IPS-NIHi7 (cell line): ENCODE data around the gene CTNNA3.
"Not testable (repeated sequence)": the region's sequence is repeated elsewhere in the genome, so short reads cannot be mapped to it uniquely, and the experiment has no call there.

Experiments
- DNase-seq: peaks from one replicate; pipeline ENCODE4 v3.0.0; 2012; ENCODE audit warnings: mixed read lengths; ENCODE audit errors: extremely low spot score

Gene CTNNA3

DNA sequence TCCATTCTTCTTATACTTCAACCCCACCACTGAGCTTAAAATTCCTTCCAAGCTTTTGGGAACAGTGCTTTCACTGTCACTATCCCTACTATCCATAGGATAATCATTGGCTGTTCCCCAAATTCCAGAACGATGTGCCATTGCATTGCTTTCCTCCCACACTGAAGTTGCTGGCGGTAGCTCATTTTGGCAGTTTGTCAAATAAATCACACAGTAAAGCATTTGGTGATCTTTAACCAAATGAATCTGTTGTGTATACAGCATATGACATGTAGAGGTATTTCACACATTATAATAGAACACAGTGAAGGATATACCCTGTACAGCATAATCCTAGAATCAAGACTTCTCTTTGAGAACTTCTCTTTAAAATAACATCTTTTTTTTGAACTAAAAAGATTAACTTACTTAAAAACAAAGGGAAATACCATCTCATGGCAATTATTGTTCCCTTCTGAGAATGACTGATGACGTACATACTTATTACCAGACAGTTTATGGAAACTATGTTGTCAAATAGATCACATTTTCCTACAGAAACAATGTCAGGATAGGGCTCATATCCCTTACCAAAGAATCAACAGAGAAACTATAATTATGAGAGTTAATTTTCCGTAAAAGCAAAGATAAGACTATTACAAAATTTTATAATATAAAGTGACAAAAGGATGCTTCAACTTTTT lies 93.6 kb downstream of the CTNNA3 start:
- DNase-seq: no peak

DNA sequence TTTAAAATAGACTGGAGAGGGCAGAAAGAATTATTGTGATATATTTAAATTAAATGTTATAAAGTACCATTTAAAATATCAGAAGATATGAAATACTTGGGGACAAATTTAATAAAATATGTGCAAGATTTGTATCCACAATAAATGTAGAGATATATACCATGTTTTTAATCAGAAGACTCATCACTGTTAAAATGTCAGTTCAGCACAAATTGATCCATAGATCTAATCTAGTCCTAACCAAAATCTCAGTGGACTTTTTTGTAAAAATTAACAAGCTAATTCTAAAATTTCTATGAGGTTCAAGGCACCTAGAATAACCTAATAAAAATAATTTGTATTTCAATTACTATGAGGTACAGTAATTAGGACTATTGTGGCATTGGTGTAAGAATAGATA lies 96.4 kb downstream of the CTNNA3 start:
- DNase-seq: no peak

DNA sequence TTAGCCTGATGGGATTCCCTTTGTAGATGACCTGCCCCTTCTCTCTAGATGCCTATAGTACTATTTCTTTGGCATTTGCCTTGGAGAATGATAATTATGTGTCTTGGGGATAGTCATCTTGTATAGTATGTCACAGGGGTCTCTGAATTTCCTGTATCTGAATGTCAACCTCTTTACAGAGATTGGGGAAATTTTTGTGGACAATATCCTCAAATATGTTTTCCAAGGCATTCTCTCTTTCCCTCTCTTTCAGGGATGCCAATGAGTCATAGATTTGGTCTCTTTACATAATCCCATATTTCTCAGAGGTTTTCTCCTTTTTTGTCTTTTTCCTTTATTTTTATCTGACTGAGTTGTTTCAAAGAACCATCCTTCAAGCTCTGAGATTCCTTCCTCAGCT lies 99.4 kb downstream of the CTNNA3 start:
- no peak for DNase-seq

DNA sequence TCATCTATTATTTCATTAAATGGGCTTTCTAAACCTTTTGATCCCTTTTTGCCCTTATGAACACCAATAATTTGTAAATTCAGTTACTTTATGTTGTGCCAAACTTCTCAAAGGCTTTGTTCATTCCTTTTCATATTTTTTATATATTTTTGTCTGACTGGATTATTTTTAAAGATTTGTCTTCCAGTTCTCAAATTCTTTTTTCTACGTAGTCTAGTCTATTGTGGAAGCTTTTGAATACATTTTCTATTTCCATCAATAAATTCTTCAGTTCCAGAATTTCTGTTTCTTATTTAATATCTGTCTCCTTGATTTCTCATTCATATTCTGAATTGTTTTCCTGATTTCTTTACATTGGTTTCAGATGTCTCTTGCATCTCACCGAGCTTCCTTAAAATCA lies 108.2 kb downstream of the CTNNA3 start:
- DNase-seq: no peak

DNA sequence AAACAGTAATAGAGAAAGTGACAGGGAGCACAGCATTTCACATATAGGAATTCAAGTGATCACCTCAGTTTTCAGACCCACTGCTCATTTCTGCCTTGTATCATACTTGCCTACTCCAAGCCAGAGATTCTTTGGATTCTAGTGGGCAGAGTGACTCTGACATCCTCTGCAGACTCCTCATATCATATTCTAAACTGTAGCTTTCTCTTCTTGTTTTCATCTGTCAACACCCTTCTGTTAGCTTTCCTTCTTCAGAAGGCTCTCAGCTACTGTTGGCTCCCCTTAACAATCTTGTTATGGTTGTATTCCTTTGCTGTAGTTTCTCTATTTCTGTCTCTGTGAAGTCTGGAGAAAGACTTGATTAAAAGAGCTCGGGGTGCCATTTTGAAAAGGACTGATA lies 120.5 kb downstream of the CTNNA3 start:
- DNase-seq: no peak

DNA sequence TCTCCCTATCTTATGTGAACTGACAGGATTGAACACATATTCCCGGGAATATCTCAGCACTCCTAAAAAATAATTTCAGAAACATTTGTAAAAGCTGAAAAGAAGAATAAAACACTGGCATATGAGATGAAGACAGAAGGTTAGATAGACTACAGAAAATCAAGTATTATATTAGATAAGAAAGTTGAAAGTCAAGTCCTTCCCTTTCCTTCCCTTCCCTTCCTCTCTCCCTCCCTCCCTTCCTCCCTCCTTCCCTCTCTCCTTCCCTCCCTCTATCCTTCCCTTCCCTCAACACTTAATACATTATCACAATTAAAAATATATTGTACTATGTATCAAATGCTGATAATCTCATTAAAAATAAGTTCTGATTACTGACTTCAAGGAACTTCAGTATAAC lies 122.5 kb downstream of the CTNNA3 start:
- DNase-seq: no peak

DNA sequence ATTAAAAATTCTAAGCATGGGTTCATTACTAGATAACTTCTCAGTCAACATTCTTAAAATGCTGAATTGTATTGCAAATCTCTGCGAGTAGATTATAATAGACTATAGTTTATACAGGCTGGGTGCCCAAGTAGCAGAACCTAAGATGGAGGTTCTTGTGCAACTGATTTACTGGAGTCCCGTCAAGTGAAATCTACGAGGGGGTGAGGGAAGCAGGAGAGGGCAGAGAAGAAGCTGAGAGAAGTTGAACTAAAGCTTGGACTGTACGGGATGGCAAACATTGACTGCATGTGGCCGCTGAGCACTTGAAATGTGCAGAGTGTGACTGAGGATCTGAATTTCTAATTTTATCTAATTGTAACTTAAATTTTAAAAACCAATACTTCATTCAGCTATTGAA lies 124.5 kb downstream of the CTNNA3 start:
- DNase-seq: no peak

DNA sequence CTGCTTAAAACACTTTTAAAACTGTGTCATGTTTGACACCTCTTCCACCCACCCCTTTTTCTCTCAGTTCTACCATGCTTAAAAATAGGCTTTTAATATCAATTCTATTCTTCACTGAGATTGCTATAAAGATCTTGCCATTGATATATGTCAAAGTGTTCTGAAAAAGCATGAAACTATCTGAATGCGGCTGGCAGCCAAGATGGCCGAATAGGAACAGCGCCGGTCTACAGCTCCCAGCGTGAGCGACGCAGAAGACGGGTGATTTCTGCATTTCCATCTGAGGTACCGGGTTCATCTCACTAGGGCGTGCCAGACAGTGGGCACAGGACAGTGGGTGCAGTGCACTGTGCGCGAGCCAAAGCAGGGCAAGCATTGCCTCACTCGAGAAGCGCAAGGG lies 137.7 kb downstream of the CTNNA3 start:
- DNase-seq: not testable (repeated sequence)

DNA sequence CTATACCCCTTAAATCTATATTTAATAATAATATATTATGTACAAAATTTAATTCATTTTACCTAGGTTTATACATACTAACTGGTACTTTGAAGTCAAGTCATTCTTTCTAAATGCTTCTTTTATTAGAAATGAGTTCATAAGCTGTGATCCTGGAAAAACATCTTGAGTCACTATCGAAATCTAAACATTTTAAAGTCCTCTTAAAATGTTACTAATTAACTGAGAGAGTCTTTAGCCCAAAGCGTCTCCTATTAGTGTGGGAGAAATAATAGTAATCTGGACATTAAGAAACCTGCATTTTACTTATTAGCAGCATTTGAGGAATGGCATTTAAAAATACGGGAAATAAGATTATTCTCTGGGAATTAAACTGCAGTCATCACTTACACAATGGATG lies 142.7 kb downstream of the CTNNA3 start:
- DNase-seq: no peak

DNA sequence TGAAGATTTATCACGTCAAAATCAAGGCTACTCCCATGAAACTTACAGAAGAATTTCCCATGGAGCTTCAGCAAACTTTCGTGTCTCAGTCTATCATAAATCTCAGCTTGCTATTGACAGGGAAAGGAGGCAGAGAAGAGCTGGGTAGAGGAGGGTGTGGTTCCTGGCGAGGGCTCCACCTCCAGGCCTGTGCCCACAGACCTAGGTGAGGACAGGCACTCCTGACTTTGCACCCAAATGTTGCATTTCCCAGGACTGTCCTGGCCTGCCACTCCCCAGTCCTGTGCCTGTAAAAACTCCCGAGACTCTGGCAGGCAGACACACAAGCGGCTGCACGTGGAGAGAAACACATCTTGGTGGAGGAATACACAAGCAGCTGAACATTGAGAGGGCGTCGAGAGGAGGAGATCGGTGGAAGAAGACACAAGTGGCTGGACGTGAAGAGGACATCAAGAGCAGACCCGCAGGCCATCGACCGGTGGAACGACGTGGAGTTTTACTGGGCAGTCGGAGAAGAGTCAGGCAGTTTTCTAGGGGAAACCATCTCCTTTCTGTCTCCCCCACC lies 145.1 kb downstream of the CTNNA3 start:
- DNase-seq: no peak

DNA sequence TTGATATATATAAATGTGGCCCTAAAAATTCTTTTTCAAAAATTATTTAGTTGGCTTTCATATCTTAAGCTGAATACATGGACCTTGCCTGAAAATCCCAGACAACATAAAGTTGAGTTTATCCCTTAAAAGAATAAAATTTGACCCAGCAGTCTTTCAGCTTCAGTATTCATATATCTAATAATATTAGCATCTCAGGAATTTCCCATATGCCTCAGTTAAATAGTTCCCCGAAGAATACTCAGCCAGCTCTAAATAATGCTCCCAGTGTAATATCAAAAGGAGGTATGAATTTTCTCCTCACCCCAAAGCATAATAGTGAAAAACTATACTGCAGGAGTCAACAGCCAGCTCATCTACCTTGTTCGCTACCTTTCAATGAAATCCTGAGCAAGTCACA lies 145.9 kb downstream of the CTNNA3 start:
- no peak for DNase-seq

DNA sequence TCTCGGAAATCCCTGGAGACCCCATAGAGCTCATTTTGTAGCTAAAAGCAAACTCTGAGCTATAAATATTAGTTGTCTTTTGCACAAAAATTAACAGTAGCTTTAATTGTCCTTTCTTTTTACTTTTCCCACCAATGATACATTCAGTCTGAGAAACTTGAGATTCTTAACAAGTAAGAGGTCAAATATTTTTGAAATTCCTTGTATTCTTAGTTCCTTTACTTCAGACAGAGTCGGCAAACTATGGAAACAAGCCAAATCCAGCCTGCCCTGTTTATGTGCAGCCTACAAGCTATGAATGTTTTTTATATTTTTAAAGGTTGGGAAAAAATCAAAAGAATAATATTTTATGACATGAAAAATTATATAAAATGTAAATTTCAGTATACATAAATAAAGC lies 146.6 kb downstream of the CTNNA3 start:
- no peak for DNase-seq

DNA sequence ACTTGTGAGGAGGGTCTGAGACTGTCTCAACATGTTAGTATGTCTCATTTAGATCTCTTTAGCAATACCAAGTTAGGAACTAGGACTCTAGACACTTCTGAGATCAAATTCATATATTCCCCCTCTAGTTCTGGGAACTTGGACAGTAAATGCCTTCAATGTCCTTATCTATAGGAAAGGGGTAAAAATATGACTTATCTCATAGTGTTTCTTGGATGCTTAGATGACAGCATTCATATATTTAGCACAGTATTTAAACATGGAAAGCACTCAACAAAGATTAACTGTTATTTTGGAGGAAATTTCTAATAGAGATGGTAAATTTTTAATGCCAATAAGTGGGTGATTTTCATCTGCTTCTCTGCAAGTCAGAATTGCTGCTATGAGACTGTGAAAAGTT lies 154.6 kb downstream of the CTNNA3 start:
- no peak for DNase-seq

DNA sequence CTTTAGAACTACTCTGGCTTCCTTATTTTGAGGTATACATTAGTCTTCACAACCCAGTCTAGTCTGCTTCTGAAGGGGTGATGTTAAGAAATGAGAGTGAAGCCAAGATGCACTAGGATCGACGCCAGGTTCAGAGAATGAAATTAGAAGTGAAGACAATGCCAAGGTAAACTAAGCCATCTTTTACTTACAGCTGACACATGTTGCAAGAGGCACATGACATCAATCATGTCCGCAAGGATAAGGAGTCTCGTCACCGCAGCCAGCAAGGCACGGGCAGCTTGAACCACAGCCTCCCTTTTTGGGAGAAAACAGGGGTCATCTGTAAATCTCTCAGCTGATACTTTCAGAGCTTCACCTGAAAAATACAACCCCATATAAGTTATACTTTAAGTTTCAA lies 156.7 kb downstream of the CTNNA3 start:
- DNase-seq: no peak

DNA sequence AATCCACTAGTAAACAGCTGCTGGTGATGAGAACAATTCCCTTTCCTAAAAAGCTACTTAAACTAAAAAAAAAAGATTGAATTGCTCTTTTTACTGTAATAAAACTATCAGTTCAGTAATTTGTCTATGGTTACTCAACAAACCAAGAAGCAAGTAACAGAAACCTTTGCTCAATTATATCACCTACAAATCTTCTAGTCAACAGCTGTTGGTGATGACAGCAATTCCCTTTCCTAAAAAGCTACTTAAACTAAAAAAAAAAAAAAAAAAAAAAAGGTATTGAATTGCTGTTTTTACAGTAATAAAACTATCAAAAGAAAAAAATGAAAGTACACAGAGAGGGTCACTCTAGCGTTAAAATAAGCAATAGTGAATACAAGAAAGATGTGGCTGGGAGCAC lies 158.1 kb downstream of the CTNNA3 start:
- DNase-seq: no peak

DNA sequence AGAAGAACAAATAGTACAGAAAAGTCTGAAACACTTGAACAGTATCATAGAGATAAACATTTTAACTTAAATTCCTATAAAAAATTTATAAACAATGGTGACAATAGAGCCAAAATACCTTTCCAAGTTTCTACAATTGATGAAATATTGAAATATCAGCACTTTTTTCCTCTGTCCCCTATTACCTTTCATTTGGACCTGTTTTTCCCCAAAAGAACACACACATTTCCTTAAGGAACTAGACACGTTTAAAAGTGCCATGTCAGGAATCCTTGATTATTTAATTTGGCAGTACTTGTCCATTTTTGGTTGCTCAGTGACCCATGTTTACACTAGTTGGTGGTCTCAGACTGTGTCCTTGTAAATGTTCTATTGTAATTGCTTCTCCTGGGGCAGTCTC lies 162.6 kb downstream of the CTNNA3 start:
- no peak for DNase-seq

DNA sequence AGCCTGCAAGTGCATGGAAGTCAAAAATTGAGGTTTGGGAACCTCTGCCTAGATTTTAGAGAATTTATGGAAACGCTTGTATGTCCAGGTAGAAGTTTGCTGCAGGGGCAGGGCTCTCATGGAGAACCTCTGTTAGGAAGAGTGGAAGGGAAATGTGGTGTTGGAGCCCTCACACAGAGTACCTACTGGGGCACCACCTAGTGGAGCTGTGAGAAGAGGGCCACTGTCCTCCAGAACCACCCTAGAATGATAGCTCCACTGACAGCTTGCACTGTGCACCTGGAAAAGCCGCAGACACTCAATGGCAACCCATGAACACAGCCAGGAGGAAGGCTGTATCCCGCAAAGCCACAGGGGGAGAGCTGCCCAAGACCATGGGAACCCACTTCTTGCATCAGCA lies 165.0 kb downstream of the CTNNA3 start:
- DNase-seq: not testable (repeated sequence)

DNA sequence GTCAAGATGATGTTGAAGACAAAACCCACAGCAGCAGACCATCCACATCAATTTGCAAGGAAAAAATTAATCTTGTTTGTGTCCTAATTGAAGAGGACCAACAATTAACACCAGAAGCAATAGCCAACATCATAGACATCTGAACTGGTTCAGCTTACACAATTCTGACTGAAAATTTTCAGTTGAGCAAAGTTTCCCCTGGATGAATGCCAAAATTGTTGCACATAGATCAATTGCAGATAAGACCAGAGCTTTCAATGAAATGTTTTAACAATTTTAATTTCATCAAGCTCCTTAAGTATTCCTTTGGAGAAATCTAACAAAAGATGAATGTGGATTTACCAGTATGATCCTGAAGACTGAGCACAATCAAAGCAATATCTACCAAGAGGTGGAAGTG lies 168.6 kb downstream of the CTNNA3 start:
- no peak for DNase-seq

DNA sequence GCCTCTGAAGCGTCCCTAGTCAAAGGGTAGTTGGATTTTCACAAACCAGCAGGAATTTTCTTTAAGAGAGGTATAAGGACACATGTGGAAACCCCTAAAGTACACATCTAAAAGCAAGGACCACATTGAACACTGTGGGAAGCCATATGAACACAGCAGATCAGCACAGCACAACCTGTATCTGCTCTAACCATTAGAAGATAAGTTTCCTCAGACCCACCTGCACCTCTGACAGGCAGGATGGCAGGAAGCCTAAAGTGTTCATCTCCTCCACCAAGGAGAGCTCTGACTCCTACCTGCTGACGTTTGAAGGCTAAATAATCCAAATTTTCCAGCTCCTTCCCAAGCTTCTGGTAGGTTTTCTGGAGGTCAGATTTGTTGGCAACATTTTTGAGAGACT lies 174.4 kb downstream of the CTNNA3 start:
- DNase-seq: no peak

DNA sequence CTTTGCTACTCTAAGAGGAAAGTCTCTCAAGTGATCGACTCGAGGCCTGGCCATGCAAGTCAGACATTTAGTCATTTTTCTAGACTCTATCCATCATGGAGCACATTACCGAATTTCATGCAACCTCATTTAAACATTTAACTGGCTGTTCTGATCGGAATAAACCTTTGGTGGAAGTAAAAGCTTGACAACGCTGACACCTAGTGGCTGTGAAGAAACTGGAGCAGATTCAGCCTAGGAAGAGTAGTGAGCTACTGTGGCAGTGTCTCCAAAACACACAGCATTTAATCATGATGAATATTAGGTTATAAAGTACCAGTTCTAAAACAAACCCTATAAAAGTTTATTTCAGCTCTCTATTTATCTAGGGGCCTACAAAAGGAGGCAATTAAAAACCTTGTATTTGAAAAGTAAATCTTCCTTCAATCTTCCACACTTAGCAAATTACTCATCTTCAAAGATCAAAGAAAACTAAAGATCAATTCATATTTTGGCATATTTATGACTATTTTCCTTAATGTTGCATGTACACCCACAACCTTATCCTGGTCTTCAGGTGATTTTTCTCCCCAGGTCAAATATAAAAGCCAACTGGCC lies 175.0 kb downstream of the CTNNA3 start:
- peak; percentile 64 for DNase-seq

DNA sequence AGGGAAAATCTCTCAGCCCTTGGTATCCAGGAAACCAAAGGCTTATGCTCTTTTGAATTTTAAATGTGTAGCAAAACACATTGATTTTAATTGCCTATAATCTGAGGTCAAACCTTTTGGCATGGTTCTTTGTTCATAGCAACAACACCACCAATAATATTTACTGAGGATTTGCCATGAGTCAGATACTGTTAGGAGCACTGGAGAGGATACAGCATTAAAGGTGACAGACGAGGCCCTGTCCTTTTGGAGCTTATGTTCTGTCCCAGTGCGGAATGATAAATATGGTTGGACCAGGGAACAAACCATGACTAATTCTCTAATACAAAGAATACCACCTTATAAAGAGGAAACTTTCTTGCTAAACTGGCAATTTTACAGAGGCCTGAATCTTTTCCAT lies 176.6 kb downstream of the CTNNA3 start:
- no peak for DNase-seq

DNA sequence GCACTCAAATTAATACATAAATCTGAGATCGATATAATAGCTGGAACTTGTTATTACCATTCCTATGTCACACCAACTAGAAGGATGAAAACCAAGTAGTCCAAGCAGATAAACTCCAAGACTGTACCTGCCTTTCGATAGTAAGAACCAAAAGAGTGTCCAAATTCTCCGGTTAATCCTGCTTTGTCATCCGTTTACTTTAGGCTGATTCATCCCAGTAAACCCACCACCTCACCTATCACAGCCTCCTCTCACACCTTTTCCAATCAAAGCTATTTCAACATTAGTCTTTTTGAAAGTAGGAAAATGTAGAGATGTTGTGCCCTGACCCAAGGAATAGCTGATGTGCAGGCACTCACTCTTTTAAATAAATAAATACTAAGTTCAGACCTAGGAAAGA lies 177.2 kb downstream of the CTNNA3 start:
- DNase-seq: no peak

DNA sequence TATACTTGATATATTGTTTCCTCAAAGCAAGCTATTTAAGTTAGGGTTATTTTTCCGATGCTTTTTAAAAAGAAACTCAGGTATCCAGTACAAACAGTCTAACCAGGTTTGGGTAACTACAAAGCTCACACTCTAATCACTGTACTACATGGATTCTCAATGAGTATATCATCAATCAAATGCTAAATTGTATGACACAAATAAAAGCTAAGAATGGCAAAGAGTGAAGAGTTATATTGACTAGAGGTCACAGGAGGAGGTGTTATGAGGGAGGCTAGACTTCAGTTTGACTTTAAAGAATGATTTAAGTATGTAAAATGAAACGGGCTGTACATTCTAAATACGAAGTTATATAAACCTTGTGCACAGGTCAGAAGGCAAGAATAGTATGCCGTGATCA lies 178.0 kb downstream of the CTNNA3 start:
- no peak for DNase-seq

DNA sequence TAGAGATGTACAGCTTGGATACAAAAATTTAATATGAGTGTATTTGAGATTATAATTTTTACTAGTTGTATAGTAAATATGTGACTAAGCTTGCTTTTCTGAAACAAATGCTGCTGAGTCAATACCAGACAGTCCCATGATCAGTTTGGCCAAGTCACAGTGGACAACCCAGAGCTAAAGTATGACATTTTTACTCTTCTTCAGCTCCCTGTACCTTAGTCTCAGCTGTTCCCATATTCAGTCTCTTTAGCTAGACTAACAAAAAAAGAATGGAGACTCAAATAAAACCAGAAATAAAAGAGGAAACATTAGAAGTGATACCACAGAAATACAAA lies 189.3 kb downstream of the CTNNA3 start:
- DNase-seq: no peak
